Neural progenitor cell (in vitro differentiated cells): ENCODE results near the gene SPECC1L.

ENCODE experiments used
- EZH2 ChIP-seq: fragments of 200-600 bp; sonication (generic); IDR thresholded peaks from 2 replicates; pipeline ENCODE4 v1.6.1; 2017; ENCODE audit warnings: antibody characterized with exemption, mild to moderate bottlenecking, moderate library complexity
- EZH2phosphoT487 ChIP-seq: fragments of 200-600 bp; sonication (generic); IDR thresholded peaks from 2 replicates; pipeline ENCODE4 v1.6.1; 2017; ENCODE audit warnings: antibody characterized with exemption

DNA sequence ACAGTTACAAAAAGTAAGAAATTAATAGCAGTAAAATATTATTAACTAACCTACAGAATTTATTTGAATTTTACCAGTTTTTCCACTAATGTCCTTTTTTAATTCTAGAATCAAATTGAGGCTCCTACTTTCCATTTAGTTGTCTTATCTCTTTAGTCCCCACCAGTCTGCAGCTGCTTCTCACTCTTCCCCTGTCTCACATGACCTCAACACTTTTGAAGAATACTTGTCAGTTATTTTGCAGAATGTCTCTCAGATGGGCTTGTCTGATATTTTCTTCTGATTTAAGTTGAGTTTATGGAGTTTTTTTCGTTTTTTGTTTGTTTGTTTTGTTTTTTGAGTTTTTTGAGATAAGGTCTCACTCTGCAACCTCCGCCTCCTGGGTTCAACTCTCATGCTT, 82.5 kb downstream of the SPECC1L start:
- TF ChIP-seq EZH2 (no peak), EZH2phosphoT487 (no peak)
